ENCODE data around the gene FOXF1.
A peak's percentile ranks its signal among the peaks of the same experiment; 100 is the strongest.

Gene FOXF1

GRCh38 chr16:86558355-86559193 lies 48.2 kb downstream of the FOXF1 start:
- no peak for DNase-seq (ENCODE audit: low read depth)

- DNase-seq (ENCODE audit: low read depth), result no peak
Measured at GRCh38 chr16:86559802-86560305, 49.5 kb downstream of the FOXF1 start.

- no peak for DNase-seq (ENCODE audit: low read depth)
Measured at GRCh38 chr16:86562356-86562755, 52.0 kb downstream of the FOXF1 start.

GRCh38 chr16:86563469-86564345 lies 53.4 kb downstream of the FOXF1 start:
- peak; percentile 81 for DNase-seq (ENCODE audit: low read depth)

Data from activated T-cell treated with anti-CD3 and anti-CD28 coated beads for 1 hour (primary cell).